CD14-positive monocyte (primary cell): ENCODE measurements around the gene TMEM51. TPM values are rescaled to one million over a fixed set of nuclear protein-coding genes. Genes with fewer than 3 reads are reported as not detected.

Experiments used
- DNase-seq, 3 donors: peaks; one replicate each; pipeline ENCODE4 v3.0.0-alpha.2; 2011 to 2022
- H2AFZ ChIP-seq: 2 replicates; pipeline ENCODE4 v1.6.0; 2012; ENCODE audit warnings: mild to moderate bottlenecking, low read depth, low read length, inconsistent platforms; ENCODE audit not compliant: insufficient read depth, poor library complexity, severe bottlenecking
- H3K27ac ChIP-seq, 2 donors: 1 replicate in 1 of 2; 2 replicates in 1 of 2; pipeline ENCODE4 v1.5.1; 2012 to 2013; ENCODE audit warnings: low read length in 2 of 2, control low read depth in 1 of 2, inconsistent platforms in 1 of 2, low read depth in 1 of 2, mild to moderate bottlenecking in 1 of 2
- H3K27me3 ChIP-seq, 2 donors: one replicate each; pipeline versions ENCODE4 v1.6.0 to v1.6.1; 2011 to 2013; ENCODE audit warnings: low read length in 2 of 2; ENCODE audit not compliant: control insufficient read depth in 2 of 2, insufficient read depth in 2 of 2
- H3K36me3 ChIP-seq, 2 donors: replicated peaks in 1 of 2; 1 replicate in 1 of 2; 2 replicates in 1 of 2; pipeline versions ENCODE4 v1.5.1 to v1.6.1; 2012 to 2013; ENCODE audit warnings: low read length in 2 of 2, control low read depth in 1 of 2, inconsistent platforms in 1 of 2, mild to moderate bottlenecking in 1 of 2; ENCODE audit not compliant: insufficient read depth in 2 of 2, control insufficient read depth in 1 of 2
- H3K4me1 ChIP-seq, 2 donors: 1 replicate in 1 of 2; 2 replicates in 1 of 2; pipeline versions ENCODE4 v1.5.1 to v1.6.1; 2012 to 2013; ENCODE audit warnings: low read length in 2 of 2, control low read depth in 1 of 2, inconsistent platforms in 1 of 2, mild to moderate bottlenecking in 1 of 2, moderate library complexity in 1 of 2; ENCODE audit not compliant: insufficient read depth in 2 of 2, control insufficient read depth in 1 of 2
- H3K4me2 ChIP-seq: replicated peaks from 2 replicates; pipeline ENCODE3; 2012; ENCODE audit warnings: low read length, moderate library complexity, mild to moderate bottlenecking; ENCODE audit not compliant: poor library complexity, severe bottlenecking; ENCODE audit errors: extremely low read depth
- H3K4me3 ChIP-seq, 3 experiments: fragments of 200-600 bp in 1 of 3; sonication (generic) in 1 of 3; replicated peaks in 1 of 3; 1 replicate in 2 of 3; 2 replicates in 1 of 3; pipeline ENCODE4 v1.5.1; 2011 to 2013; ENCODE audit warnings: low read length in 3 of 3, mild to moderate bottlenecking in 3 of 3, control low read depth in 2 of 3, low read depth in 2 of 3, inconsistent platforms in 1 of 3, moderate library complexity in 1 of 3
- H3K79me2 ChIP-seq: 2 replicates; pipeline ENCODE4 v1.6.0; 2012; ENCODE audit warnings: mild to moderate bottlenecking, control low read depth, inconsistent platforms, low read length, moderate library complexity; ENCODE audit not compliant: insufficient read depth
- H3K9ac ChIP-seq: 2 replicates; pipeline ENCODE4 v1.6.0; 2017; ENCODE audit warnings: low read length, mild to moderate bottlenecking; ENCODE audit not compliant: insufficient read depth, poor library complexity, severe bottlenecking
- H3K9me3 ChIP-seq, 2 donors: replicated peaks in 1 of 2; 1 replicate in 1 of 2; 2 replicates in 1 of 2; pipeline versions ENCODE4 v1.5.1 to v1.6.1; 2012 to 2013; ENCODE audit warnings: low read length in 2 of 2, control low read depth in 1 of 2; ENCODE audit not compliant: control insufficient read depth in 1 of 2, insufficient read depth in 1 of 2
- H4K20me1 ChIP-seq: 2 replicates; pipeline ENCODE4 v1.6.0; 2012; ENCODE audit warnings: mild to moderate bottlenecking, low read length, control low read depth, moderate library complexity; ENCODE audit not compliant: insufficient read depth
- H3K27ac Mint-ChIP-seq, 7 donors: one replicate each; pipeline ENCODE4 v1.8.0; 2020; ENCODE audit warnings: mild to moderate bottlenecking in 7 of 7, mixed read lengths in 7 of 7, moderate library complexity in 6 of 7, inconsistent platforms in 2 of 7
- H3K27me3 Mint-ChIP-seq, 3 donors: one replicate each; pipeline ENCODE4 v1.8.0; 2021 to 2022; ENCODE audit warnings: low read depth in 3 of 3, mild to moderate bottlenecking in 3 of 3, mixed read lengths in 3 of 3, moderate library complexity in 3 of 3, inconsistent platforms in 1 of 3
- H3K36me3 Mint-ChIP-seq, 2 donors: one replicate each; pipeline ENCODE4 v1.8.0; 2020; ENCODE audit warnings: mixed read lengths in 2 of 2, inconsistent platforms in 1 of 2, mild to moderate bottlenecking in 1 of 2
- H3K4me1 Mint-ChIP-seq: one replicate; pipeline ENCODE4 v1.8.0; 2020; ENCODE audit warnings: mild to moderate bottlenecking, mixed read lengths
- H3K4me3 Mint-ChIP-seq, 2 donors: one replicate each; pipeline ENCODE4 v1.8.0; 2020; ENCODE audit warnings: mild to moderate bottlenecking in 2 of 2, mixed read lengths in 2 of 2, moderate library complexity in 1 of 2
- H3K9me3 Mint-ChIP-seq, 7 donors: one replicate each; pipeline ENCODE4 v1.8.0; 2020 to 2022; ENCODE audit warnings: mixed read lengths in 7 of 7, mild to moderate bottlenecking in 6 of 7, moderate library complexity in 6 of 7, inconsistent platforms in 2 of 7
- WGBS: methylation state at CpG from one replicate; pipeline ENCODE4 v1.1.5; 2013; ENCODE audit warnings: missing lambda C conversion rate; ENCODE audit not compliant: insufficient coverage; 5-methylcytosine and 5-hydroxymethylcytosine counted together
- intact Hi-C, 2 donors: fragments of 100-400 bp; cut with micrococcal nuclease; formaldehyde crosslinking; loops; one replicate each; pipeline versions ENCODE4 v1.15.0 to v1.15.1; 2023
- polyA plus RNA-seq, 3 donors: library from polyadenylated mRNA; depleted of rRNA in 1 of 3; unstranded in 2 of 3; stranded (reverse) in 1 of 3; fragments of 300-500 nt in 2 of 3; fragments of >200 nt in 1 of 3; fragmentation: Illumina TruSeq in 2 of 3; gene quantifications; 1 replicate in 2 of 3; 2 replicates in 1 of 3; pipeline ENCODE4 v1.2.3, GENCODE V29; 2012 to 2021
- TF ChIP-seq, protein P1 (sequence below): fragments of 200-600 bp; IDR thresholded peaks from one replicate; pipeline ENCODE4 v1.8.0; 2022; ENCODE audit warnings: antibody characterized with exemption, mild to moderate bottlenecking

Gene TMEM51
- polyA plus RNA-seq, 3 donors: 1.2 to 2.5 (median 2.1) TPM

DNA sequence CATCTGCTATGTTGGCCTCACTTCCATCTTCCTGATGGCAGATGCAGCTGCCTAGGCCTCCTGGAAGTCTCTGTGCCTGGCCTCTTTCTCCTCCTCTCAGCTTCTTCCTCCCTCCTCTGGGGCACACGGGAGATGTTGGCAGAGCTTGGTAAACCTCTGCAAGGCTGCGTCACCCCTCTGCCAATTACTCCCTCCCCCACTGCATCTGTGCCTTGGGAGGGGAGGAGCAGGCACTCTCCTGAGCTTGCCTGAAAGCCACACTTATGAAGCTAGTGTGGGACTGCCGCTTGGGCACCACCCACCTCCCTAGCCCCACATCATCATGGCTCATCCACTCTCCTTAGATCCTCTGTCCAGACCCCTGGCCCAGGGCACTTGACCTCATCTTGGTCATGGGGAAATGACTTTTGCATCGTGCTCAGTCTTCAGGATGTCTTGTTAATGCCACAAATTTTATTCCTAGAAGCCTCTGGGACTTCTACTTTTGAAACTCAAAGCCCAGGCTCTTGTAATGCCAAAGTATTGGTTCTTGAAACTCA, 7.3 kb upstream of the TMEM51 start:
- peaks cover 10 to 13% (median 12%) of the 10 kb centered on the region in 3 donors for H3K27me3 Mint-ChIP-seq
- WGBS: 25% methylated on average over 2 of the region's 4 CpGs

DNA sequence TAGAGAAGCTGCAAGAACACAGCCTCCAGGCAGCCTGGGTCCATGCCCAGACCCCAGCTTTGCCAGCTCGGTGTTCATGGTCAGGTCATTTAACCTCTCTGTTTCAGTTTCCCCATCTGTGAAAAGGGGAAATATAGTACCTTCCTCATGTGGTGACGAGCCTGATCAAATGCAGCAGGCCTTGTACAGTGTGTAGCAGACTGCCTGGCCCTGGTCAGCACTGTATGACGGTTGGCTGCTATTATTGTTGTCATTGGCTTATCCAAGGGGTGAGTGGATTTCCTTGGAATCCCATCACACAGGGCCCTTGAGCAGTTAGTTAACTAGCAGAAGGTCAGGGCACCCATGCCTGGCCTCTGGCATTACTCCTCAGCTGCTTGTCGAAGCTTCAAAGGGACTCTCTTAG, 6.6 kb upstream of the TMEM51 start:
- peak overlapping the region in 3 of 7 donors; percentile 21 to 72 (median 43) for H3K27ac Mint-ChIP-seq
- H3K4me3 Mint-ChIP-seq: peak overlapping the region in 1 of 2 donors; percentile 30

More for the DNA sequence above, 7.3 kb upstream of the TMEM51 start:
- H3K4me1 Mint-ChIP-seq: peaks cover 36% of the 10 kb centered on the region
- TF ChIP-seq, protein P1, sequence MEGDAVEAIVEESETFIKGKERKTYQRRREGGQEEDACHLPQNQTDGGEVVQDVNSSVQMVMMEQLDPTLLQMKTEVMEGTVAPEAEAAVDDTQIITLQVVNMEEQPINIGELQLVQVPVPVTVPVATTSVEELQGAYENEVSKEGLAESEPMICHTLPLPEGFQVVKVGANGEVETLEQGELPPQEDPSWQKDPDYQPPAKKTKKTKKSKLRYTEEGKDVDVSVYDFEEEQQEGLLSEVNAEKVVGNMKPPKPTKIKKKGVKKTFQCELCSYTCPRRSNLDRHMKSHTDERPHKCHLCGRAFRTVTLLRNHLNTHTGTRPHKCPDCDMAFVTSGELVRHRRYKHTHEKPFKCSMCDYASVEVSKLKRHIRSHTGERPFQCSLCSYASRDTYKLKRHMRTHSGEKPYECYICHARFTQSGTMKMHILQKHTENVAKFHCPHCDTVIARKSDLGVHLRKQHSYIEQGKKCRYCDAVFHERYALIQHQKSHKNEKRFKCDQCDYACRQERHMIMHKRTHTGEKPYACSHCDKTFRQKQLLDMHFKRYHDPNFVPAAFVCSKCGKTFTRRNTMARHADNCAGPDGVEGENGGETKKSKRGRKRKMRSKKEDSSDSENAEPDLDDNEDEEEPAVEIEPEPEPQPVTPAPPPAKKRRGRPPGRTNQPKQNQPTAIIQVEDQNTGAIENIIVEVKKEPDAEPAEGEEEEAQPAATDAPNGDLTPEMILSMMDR: no peak
- no peak for DNase-seq
- H3K9me3 Mint-ChIP-seq: peaks cover 0 to 5% (median 0%) of the 10 kb centered on the region in 7 donors
- no peaks in the 10 kb centered on the region for H3K36me3 Mint-ChIP-seq
- no peak overlapping the region for H3K4me3 ChIP-seq
- peak overlapping the region in 1 of 2 donors; percentile 6 for H3K27ac ChIP-seq
- peak overlapping the region in 1 of 2 donors; percentile 19 for H3K4me3 Mint-ChIP-seq
- H3K4me1 ChIP-seq: peaks cover 33 to 36% of the 10 kb centered on the region in 2 donors
- H3K27ac Mint-ChIP-seq: peak overlapping the region in 4 of 7 donors; percentile 2 to 39 (median 23)
- peaks cover 0 to under 1% of the 10 kb centered on the region in 2 donors for H3K27me3 ChIP-seq
- H2AFZ ChIP-seq: no peak overlapping the region
- H4K20me1 ChIP-seq: no peaks in the 10 kb centered on the region
- H3K9ac ChIP-seq: no peak overlapping the region
- H3K36me3 ChIP-seq: no peaks in the 10 kb centered on the region
- H3K4me2 ChIP-seq: no peak overlapping the region
- H3K79me2 ChIP-seq: no peaks in the 10 kb centered on the region
- H3K9me3 ChIP-seq: no peaks in the 10 kb centered on the region
- intact Hi-C loops: no loop called here

More for the DNA sequence above, 6.6 kb upstream of the TMEM51 start:
- Histone ChIP-seq H3K36me3 (no peaks in the 10 kb centered on the region), H3K27ac (no peak overlapping the region), H4K20me1 (no peaks in the 10 kb centered on the region), H3K9me3 (no peaks in the 10 kb centered on the region), H2AFZ (no peak overlapping the region), H3K9ac (no peak overlapping the region), H3K4me3 (no peak overlapping the region), H3K4me2 (no peak overlapping the region), H3K79me2 (no peaks in the 10 kb centered on the region), H3K4me1 (peaks cover 28 to 29% of the 10 kb centered on the region in 2 donors), H3K27me3 (peaks cover 1 to 7% of the 10 kb centered on the region in 2 donors)
- TF ChIP-seq, protein P1: no peak
- peaks cover 0 to 5% (median 0%) of the 10 kb centered on the region in 7 donors for H3K9me3 Mint-ChIP-seq
- peaks cover 18 to 20% (median 20%) of the 10 kb centered on the region in 3 donors for H3K27me3 Mint-ChIP-seq
- intact Hi-C loops: no loop called here
- H3K36me3 Mint-ChIP-seq: no peaks in the 10 kb centered on the region
- WGBS: 29% methylated on average over 1 of the region's 4 CpGs
- H3K4me1 Mint-ChIP-seq: peaks cover 30% of the 10 kb centered on the region
- DNase-seq: peak; percentile 35 to 68 (median 48)
